ENCODE results near the gene SETD4. TPM values are rescaled to one million over a fixed set of nuclear protein-coding genes. Genes with fewer than 3 reads are reported as not detected.

The SETD4 gene
- total RNA-seq, 1 donor from 2014 or later: 26.1 TPM

DNA sequence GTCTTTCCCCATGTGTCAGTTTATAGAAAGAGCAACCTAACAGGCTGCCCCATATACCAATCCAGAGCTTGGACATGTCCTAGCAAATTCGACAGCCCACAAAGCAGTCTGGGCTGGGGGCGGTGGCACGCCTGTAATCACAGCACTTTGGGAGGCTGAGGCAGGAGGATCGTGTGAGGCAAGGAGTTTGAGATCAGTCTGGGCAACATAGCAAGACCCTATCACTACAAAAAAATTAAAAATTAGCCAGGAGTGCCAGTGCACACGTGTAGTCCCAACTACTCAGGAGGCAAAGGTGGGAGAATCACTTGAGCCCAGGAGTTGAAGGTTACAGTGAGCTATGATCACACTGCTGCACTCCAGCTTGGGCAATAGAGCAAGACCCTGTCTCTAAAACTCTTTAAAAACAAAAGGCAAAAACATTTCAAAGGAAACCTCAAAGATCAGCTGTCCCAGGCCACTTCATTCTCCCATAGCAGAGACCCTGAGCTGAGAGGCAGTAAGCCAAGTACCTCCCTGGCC, 54.4 kb downstream of the SETD4 start:
- no peak for DNase-seq

DNA sequence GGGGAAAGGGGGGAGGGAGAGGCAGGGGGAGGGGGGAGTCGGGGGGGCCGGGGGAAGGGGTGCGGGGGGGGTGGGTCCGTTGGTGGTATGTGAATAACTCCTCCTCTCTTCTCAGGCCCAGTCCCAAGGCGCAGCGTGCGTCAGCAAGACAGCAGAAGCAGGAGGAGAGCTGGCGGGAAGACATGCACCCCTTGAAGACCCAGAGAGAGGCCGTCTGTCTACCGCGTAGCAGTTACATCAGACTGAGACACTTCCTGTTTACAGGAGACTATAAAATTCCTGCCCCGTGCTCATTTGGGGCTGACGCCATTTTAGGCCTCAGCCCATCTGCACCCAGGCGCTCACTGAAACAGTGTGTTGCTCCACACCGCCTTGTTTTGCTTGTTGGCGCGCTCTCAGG, 55.3 kb downstream of the SETD4 start:
- DNase-seq: no peak

DNA sequence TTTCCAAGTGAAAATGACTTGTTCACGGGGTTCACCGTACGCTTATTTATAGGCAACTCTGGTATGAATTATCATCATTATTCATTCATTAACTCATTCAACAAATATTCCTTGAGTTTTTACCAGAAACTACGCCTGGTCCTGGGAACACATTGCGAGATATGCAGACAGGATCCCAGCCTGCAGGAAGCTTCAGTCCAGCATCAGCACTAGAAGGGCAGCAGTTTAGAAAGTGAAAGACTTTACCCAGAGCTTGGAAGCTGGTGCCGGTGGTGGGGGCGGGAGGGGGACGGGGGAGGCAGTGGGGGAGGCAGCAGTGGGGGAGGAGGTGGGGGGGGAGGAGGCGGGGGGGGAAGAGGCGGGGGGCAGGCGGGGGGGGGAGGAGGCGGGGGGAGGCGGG, 55.9 kb downstream of the SETD4 start:
- DNase-seq: no peak

DNA sequence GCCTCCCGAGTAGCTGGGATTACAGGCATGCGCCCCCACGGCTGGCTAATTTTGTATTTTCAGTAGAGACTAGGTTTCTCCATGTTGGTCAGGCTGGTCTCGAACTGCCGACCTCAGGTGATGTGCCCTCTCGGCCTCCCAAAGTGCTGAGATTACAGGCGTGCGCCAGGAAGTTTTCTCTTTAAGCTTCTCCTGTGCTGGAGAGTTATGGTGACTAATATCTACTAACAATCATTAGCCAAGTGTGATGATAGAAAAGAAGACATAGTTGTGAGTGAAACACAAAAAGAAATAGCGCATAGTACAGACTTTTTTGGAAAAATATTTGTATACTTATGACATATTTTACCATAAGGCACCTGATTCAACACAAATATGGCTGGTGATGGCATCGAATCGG, 56.5 kb downstream of the SETD4 start:
- DNase-seq: no peak

DNA sequence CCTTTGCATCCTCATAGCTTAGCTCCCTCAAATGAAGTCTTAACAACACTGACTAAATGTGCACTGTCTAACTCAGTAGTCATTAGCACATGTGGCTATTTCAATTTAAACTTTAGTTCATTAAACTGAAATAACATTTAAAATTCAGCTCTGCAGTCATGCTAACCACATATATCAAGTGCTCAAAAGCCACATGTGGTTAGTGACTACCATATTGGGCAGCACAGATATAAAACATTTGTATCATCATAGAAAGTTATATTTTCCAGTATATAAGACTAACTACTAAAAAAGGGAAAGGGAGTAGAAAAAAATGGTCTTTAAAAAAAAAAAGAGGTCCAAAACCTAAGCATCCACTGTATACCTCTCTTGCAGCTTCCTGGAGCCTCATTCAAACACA, 64.1 kb downstream of the SETD4 start:
- no peak for DNase-seq

DNA sequence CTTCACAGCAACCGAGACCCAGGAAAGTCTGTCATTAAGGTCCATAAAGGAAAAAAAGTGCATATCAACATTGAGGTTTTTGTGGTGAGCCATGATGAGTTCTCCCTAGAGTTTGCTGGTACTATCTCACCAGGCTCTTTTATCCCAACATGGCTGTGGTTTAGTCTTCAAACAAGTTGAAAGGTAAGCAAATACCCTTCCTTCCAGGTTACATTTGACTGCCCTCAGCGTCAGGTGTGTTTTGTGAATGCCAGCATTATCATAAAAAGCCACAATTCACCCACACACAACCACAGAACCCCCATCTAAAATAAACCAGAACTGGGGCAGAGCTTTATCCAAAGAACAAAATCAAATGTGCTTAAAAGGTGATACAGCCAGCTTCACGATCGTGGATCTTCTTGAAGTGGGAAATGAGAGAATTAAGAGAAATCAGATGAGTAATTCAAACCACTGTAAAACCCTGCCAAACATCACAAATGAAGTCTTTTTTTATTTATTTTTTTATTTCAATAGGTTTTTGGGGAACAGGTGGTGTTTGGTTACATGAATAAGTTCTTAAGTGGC, 64.7 kb downstream of the SETD4 start:
- DNase-seq: no peak

DNA sequence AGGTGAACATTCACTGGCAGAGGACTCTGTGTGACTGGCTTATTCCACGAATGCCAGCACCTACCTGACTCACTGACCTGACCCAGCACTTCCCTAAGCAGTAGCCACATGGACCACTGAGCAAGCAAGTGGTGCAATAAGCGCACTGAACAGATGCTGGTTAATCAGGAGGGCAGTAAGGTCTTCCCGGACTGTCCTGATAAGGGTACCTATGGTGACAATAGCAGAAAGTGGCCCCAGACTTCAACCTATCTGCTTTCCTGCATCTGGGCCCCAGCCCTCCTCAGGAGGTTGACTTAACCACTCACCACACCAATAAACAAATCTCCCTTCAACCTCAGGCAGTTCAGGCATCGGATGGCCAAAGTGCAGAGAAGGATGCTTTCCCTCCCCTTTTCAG, 65.7 kb downstream of the SETD4 start:
- DNase-seq: no peak

DNA sequence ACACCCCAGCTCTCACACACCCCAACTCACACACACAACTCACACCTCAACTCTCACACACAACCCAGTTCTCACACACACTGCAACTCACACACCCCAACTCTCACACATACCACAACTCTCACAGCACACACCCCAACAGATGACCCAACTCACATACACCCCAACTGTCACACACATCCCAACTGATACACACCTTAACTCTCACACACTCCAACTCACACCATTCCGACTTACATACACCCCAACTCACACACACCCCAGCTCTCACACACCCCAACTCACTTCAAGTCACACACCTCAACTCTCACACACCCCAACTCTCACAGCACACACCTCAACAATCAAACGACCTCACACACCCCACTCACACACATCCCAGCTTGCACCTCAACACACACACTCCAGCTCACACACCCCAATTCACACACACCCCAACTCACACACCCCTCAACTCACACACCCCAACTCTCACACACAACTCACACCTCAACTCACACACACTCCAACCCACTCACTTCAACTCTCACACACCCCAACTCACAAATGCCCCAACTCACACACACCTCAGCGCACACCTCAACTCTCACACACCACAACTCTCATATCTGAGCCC, 66.3 kb downstream of the SETD4 start:
- DNase-seq: no peak

DNA sequence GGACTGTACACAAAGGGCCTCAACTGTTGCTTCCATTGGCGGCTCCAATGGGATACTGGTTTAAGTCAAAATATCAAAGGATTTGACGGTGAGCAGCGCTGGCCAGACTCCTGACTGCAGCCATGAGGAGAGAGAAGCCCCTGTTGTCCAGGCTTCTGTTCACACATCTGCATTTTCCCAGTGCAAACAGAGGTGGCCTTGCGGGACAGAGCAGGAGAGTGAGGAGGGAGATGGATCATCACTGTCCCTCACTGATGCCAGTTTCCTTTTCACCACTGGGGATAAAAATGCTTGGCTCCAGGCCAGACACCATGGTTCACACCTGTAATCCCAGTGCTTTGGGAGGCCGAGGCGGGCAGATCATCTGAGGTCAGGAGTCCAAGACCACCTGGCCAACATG, 69.2 kb downstream of the SETD4 start:
- DNase-seq: no peak

DNA sequence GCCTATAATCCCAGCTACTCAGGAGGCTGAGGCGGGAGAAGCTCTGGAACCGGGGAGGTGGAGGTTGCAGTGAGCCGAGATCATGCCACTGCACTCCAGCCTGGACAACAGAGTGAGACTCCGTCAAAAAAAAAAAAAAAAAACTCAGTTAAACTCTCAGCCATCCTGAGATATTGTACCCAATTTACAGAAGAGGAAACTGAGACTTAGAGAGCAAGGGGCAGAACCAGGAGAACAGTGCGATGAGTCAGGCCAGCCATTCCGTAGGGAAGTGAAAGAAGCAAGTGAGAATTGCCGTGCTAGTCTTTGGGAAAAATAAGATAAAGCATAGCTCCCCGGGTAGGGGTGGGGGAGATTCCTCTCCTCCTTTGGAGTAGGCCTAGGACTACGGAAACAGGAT, 69.7 kb downstream of the SETD4 start:
- DNase-seq: no peak

DNA sequence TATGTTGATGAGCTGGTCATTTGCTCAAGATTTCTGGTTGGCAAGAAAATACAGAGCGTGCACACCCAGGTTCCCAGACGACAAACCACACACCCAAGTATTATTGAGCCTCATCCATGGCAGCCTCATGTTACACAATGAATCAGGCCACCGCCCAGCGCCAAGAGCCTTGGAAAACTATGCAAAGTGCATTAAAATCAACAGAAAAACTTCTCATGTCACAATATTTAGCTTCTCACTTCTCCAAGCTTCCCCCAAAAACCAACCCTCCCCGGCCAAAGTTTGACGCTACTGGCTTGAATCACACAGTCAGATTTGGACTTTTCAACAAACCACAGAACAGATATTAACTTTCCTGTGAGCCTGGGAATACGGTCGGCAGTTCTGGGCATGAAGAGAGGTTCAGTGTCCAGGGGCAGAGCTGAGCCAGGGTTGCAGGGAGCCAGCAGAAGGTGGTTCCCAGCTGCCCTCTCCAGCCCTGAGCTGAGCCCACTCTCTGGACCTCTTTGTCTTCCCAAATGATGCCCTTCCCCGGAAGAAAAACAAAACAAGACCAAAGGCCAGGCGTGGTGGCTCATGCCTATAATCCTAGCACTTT, 71.1 kb downstream of the SETD4 start:
- peak; percentile 70 for DNase-seq

DNA sequence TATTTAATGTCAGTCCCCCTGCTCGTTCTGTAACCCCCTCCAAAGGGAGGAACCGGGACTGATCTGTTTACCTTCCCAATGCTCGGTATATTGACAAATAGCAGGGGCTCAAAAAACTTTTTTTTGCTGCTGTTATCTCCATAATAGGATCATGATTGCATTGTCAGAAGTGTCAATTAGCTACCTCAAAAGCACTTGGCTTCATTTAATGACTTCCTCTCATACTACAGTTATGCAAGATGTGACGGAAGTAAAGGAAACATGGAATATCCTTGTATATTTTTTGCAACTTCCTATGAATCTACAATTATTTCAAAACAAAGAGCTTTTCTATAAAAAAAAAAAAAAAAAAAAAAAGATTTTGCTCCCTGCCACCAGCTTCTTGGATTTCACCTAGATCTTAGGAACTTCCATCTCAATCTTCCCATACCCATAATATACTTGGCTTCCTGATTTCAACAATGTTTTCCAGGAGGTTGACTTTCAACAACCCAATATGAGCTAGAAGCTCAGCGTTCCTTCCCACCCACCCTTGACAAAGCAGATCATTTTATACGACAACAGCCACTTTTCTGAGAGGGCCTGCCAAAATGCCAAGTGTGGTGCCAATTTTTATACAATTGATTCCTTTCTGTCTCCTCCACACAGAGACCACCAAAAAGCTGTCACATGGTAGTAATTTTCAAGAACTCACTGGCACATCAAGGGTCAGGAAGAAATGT, 71.7 kb downstream of the SETD4 start:
- no peak for DNase-seq

DNA sequence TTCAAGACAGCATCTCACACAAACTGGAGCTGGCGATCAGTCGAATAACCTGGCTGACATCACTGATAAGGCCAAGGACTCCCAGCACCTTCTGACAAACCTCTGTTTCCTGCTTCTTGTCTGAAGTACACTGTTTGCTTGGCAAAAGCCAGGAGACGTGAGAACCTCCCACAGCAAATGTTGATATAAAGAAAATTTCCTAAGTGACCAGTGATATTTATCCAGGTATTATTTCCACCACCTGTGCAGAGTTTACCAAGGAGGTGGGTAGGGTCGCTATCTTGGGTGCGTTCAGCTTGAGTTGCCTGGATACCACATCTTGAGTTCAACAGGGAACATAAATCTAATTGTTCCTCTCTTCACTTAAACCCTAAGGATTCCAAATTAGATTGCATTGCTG, 72.9 kb downstream of the SETD4 start:
- DNase-seq: no peak

DNA sequence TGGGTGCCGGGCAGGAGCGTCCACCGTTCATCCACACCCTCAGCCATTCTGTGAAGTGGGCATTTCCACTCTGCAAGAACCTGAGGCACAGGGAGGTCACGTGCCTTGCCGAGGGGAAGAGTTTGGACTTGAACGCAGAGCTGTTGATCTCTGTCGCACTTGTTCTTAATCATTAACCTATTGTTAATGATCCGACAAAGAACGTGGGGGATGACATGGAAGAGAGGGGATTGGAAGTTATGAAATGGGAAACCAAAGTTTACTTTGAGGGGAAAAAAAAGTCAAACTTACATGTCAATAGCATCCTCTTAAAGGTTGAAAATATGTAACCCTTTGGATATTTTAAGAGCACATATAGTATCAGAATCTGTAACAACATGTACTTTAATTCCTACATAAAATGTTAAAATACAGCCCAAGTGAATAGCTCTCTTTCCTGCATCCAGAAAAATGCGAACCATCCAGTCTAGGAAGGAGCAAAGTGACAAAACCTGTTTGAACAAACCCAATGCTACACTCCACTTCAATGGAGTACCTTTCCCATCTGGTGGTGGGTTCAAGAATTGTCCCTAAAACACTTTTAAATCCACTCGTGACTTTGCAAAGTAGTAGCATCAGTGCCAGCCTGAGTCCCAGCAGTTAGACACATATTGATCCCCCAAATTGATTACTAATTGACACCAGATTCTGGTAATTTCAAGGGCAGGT, 75.5 kb downstream of the SETD4 start:
- peak; percentile 39 for DNase-seq

Small RNA genes within 50 kb of the gene (small RNA-seq; reads per million reads assigned to genes)
- gene RNU6-992P (ENCODE audit: low replicate concordance): not detected

Other genes starting within 250 kb of the SETD4 start
- 49.4 TPM for gene CBR1, start 9.5 kb upstream of the SETD4 start, total RNA-seq
- 6.5 TPM for gene CBR3, start 74.6 kb upstream of the SETD4 start, total RNA-seq
- gene DOP1B, start 96.3 kb upstream of the SETD4 start, total RNA-seq: 26.1 TPM